NCI-H2107 (cell line): ENCODE measurements around the gene ITGB5.
"Not testable (repeated sequence)": the region's sequence is repeated elsewhere in the genome, so short reads cannot be mapped to it uniquely, and the experiment has no call there.

Experiments used
- DNase-seq: peaks from one replicate; lab custom pipeline; 2025; lab: John Stamatoyannopoulos, UW

Gene ITGB5

DNA sequence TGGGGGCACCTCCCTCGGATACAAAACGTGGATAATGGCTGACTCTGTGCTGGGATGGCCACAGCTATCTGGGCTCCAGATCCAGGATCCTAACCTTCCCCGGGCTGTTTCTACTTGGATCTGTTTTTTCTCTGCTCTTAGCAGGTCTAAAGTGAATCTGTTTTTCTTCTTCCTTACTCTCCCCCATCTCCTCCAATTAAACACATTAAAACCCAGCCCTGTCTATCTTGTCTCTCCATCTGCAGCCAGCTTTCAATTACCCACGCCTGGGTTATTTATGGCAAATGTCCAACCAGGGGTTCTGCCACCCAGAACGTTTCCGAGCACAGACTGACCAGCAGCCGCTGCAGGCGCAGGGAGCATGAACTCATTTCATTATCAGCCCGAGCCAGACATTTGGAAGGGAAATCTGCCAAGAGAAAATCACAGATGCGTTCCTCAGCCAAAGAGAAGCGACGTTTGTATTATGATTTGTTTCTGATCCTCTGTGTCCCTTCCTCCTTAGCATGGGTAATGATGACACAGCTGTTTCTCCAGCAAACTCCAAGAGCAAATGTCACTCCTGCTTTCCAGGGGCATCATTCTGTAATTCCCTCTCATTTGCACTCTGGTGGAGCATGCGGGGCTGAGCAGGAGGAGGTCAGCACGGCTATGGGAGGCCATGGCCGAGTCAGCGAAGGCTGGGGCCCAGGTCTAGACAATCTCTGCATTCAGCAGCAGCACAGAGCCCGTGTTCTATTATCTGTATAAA lies 114.9 kb downstream of the ITGB5 start:
- DNase-seq: no peak

DNA sequence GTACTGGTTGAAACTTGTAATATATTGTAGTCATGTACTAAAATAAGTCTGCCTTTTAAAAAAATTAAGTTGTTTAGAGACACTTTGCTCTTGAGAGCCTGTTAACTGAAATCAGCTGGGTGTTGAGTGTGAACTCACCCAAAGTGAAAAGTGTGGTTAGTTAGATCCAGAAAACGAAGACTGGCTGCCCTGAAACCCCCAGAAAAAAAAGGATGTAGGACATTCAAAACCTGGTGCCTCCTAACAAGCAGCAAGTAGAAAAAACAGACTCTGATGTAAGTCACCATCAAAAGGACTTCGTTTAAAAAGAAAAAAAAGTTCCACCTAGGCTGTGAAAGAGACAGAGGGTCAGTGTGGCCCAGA lies 116.1 kb downstream of the ITGB5 start:
- DNase-seq: no peak

DNA sequence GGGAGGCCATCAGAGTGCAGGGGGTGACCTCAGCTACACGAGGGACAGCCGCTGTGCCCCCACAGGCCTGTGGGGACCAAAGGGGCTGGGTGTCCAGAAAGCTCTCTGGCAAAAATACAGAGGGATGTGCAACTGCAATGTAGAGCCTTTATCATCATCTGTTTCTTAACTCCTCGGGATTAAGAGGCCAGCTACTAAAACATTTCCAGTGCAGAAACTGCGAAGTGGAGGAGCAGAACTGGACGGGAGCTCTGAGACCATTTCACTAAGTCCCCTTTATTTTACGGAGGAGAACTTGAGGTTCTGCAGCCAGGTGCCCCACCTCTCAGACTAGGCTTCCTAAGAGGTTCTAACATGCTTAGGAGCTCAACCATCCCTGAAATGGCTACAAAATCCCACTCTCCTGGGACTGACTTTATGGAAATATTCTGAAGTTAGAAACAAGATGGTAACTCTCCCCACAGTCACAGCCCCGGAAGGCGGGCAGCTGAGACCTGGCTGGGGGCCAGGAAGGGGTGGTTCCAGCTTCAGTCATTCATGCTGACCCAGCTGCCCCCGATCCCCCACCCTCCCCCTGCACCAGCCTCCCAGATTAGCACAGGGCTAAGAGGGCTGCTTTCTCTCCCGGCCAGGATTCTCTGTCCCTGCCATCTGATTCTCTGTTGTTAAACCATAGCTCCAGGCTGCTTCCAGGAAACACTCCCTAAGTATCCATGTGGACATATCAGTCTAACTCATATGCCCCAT lies 116.7 kb downstream of the ITGB5 start:
- DNase-seq: no peak

DNA sequence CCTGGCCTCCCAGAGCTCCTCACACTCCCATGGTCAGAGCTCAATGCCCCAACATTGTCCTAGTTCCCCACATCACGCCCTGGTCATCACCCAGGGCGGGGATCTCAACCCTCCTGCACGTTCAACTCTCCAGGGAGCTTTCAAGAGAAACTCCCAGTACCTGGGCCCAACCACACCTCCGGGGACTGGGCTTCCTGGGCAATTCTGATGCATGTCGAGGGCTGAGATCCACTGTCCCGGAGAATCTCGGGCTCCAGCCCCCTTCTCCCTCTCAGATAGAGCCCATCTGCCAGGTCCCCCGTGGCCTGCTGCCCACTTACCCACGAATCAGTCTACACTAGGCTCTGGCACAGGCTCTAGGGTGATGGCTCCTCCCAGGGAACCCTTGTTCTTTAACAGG lies 117.7 kb downstream of the ITGB5 start:
- no peak for DNase-seq

DNA sequence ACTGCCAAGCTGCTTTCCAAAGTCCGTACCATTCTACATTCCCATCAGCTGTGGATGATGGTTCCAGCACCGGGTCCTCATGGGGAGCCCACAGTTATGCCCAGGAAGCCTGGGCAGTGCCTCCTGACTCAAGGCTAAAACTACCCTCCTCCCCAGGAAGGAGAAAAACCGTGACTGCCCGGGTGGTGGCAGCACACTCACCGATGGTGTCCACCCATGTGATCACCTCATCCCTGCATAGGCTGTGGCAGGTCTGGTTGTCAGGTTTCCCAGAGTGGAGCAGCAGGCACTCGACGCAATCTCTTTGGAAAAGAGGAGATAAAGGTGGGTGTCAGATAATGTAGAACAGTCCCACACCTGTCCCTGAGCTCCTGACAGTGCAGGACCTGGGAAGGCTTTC lies 118.4 kb downstream of the ITGB5 start:
- peak; percentile 41 for DNase-seq

DNA sequence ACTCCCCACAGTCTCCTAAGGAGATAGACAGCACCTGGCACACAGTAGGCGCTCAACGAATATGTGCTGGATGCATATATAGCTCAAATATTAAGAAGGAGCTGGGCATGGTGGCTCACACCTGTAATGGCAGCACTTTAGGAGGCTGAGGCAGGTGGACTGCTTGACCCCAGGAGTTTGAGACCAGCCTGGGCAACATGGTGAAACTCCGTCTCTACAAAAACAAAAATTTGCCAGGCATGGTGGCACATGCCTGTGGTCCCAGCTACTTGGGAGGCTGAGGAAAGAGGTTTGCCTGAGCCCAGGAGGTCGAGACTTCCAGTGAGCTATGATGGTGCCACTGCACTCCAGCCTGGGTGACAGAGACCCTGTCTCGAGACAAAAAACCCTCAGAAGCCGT lies 119.5 kb downstream of the ITGB5 start:
- no peak for DNase-seq

DNA sequence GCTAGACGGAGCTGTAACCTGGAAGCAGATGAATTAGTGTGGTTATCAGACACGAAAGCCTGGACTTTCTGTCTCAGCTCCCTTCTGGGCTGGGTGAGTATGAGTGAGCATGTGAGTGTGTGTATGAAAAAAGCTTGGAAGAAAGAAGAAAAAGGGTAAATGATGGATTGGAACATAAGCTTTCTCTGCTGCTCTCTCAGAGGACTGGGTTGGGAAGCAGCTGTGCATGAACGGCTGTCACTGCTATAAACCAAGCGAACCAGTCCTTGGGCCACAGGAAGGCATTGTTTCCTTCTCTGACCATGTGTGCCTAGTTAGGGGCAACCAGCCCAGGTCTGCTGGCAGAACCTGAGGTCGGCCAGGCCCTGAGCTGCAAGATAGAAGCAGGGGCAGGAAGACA lies 119.9 kb downstream of the ITGB5 start:
- DNase-seq: no peak

DNA sequence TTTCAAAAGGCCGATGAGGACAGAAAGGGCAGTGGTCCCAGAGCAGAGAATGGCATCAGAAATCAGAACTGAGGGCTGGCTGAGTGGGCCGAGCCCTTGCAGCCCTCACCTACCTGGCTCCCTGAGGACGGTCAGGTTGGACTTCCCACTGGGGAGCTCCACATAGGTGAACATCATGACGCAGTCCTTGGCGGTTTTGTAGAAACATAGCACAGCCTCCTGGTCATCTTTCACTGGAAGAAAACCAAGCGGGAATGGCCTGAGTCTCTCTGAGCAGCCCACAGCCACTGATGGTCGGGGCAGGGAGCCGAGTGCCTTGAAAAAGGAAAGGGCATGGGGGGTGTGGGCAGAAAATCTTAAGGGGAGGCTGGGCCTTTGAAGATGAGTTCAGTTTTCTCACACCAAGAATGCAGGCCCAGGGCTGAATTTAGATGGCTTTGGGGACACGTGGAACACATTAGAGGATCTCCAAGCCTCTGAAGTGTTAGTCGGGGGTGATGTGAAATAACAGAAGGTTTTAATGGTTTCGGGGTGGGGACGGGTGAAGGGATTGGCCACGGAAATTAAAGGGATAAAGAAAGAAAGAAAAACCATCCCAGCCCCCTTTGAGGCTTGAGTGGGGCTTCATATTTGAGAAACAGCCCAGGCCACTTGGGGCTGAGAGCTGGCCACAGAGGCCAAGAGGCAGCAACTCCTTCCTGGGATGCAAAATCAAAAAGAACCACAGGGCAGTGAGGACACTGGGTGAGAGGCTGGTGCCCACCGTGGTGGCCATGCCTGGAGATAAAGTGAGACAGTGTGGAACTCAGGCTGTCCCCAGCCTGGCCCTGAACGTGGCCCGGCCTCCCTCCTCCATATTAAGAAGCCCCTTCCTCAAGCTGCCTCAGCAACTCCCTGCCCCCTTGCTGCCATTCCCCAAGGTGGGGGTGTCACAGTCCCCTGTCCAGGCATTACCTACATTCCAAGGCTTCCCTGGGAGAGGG lies 120.8 kb downstream of the ITGB5 start:
- DNase-seq: no peak

DNA sequence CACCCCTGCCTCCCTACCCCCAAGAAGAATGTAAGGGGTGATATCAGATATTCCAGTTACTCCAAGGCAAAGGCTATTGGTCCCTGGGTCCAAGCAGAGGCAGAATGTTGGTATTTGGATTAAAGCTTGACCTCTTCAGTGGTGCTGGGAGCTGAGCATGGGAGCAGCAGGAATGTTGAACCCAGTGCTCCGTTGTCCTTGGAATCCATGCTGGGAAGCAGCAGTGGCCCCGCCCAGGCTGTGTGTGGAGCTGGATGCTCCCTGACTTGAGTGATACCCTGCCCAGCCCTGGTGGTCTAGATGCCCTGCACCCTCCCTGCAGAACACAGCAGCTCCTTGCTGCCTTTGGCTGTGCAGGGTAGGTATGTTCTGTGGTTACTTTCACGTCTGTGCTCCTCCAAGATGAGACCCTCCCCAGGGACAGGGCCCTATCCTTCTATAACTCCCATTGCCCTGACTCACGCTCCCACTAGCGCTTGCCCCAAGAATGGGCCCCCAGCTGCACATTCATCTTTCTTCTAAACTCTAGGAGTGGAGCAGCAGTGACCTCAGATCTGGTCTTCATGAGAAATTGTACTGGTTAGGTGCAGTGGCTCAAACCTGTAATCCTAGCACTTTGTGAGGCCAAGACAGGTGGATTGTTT lies 121.8 kb downstream of the ITGB5 start:
- no peak for DNase-seq

DNA sequence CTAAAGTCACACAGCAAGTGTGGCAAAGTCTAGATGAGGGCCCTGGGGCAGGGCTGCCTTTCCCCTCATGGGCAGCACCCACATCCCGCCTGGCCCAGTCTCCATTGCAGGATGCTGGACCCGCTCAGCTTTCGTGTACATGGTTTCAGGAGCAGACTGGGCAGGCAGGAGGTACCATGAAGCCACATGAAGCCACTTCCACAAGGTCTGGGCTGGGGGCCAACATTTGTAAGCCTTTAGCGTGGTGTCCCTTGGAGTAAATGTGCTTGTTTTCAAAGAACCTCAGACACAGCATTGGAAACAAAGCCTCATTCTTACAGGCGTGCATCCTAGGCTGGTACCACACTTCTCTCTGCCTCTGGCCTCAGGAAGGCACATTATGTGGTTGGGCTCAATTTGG lies 122.4 kb downstream of the ITGB5 start:
- DNase-seq: no peak

DNA sequence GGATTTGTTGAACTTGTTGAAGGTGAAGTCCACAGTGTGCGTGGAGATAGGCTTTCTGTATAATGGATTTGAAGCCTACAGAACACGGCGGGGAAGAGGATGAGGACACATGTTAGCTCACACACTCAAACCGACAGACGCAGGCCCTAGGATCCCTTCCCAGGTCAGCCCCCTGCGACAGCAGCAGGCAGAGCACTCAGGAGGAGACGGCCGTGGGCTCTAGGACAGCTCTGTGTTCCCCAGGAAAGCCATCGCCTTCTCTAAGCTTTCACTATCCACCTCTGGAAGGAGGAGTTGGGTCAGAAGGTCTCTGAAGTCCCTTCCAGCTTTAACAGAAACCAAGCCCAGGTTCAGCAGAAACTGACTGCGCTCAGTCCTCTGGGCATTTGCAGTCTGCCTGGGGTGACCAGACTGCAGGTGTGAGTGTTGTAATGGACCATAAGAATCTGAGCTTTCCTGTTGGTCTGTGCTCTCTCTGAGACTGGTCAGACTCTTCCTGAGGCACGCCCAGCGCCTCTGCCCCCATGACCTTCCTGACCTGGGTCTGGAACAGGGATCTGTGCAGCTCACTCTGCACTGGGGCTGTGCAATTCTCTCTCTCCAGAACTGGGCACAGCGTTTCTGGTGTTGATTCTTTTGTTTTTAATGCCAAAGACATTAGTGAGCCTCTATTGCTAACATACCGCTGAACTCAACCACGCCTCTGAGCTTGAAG lies 123.4 kb downstream of the ITGB5 start:
- no peak for DNase-seq

DNA sequence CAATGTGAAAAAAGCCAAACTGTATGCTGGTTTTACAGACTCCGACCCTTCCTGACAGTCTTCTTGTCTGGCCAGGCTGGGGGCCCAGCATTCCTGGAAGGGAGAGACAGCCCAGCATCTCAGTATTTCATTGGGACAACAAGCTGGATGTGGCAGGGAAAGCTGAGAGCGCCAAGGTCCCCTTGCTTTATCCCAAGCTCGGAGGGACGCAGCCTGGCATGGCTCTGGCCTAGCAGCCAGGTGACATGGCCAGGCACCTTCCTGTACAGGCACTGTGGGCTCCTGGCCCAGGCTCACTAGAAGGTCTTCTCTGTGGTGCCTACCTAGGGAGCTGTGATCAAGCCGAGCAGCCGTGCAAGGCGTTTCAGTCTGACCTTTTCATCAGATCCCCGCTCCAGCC lies 124.0 kb downstream of the ITGB5 start:
- no peak for DNase-seq

DNA sequence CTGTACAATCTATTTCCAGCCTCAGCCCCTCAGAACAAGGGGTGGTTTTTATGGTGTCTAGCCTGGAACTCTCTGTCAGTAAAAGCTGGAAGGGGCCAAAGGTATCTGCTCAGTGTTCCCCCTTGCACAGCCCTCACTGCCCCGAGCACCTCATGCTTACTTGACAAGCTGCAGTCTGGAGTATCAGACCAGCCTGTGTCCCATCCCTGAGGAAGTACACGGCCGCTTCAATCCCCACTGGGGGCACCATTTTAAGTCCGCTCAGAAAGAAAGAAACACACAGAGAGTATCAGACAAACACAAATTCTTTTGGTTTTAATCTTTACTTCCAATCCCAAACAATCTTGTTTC lies 124.5 kb downstream of the ITGB5 start:
- no peak for DNase-seq

DNA sequence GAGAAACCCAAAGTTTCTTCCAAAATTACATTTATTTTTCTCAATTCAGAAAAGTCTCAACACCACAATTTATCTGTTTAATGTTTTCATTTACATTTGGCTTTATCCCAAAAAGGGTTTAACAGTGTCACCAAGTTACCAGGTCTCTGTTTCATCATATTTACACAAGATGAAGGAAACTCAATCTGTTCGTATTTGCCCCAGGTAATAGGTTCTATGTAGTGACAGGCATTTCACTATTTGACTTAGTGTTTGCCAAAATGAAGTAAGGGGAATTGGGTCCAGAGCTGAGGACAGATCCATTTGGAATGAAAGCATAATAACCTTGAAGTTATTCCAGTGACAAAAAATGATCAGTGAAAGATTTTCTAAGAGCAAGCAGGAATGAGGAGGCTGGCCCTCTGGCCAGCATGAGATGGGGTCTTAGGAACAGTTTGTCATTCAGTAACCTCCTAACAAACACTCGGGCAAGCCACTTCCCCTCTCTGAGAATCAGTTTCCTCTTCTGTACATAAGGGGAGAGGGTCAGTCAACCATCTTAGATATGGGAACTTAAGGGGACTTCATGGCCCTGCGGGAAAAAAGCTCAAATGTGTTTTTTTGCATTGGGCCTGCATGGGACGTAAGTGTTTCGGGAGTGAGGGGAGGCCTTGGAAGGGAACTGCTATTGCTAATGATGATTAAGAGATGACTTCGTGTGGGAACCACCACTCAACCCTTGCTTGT lies 125.1 kb downstream of the ITGB5 start:
- DNase-seq: no peak

DNA sequence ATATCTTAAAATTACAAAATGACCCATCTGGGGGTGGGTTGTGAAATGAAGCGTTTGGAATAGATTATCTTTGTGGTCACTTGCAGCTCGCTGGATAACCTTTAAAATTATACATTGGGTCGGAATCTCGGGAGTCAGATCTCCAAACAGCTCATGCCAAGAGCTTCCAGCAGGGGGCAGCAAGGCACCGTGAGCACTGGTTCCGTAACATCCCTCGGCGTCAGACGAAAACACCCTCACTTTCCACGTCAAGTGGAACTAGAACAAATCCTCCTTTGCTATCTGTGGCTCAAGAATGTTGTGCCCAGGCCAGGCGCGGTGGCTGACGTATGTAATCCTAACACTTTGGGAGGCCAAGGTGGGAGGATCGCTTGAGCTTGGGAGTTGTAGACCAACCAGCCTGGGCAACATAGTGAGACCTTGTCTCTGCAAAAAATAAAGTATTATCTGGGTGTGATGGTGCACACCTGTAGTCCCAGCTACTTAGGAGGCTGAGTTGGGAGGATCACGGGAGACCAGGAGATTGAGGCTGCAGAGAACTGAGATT lies 125.8 kb downstream of the ITGB5 start:
- DNase-seq: peak; percentile 79

DNA sequence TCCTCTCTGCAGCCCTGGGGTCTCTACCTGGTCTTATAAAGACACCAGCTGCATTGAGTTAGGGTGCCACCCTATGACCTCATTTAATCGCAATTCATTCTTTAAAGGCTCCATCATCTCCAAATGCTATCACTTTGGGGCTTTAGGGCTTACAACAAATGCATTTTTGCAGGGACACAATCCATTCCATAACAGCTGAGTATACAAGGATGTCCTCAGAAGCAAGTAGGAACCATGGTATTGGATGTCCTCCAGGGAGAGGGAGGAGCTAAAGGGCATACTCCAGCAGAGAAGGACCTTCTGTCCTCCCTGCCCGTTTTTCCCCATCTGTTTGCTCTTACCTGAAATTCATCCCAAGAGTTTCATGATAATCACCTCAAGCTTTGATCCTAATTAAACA lies 126.6 kb downstream of the ITGB5 start:
- DNase-seq: no peak

DNA sequence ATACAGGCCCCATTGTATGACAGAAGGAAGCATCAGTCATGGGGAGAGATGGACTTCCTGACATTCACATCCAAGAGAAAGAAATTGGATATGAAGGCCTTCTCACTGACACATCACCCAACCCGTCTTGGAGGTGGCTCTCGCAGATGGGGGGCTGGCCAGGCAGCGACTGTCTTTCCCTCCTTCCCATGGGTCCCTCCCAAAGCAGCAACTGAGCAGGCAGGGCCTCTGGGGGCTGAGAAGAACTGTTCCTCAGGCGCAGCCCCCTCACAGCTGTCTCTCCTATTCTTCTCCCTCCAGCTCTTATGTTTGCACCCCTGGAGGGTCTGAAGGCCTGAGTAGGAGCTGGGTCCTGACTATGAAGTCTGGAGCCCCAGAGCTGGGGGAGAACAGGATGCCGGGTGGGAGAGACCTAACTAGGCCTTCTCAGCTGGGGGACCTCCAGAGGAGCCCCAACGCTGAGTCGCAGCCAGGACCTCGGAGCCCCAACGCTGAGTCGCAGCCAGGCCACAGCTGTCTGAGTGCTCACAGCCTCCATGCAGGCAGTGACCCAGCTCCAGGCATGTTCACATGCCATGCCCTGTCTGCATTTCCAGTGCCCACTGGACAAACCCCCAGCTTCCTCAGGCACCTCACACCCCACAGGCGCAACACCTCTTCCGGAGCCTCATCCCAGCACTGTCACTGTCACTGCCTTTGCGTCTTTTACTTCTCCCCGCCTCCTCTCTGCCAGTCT lies 127.3 kb downstream of the ITGB5 start:
- DNase-seq: no peak

DNA sequence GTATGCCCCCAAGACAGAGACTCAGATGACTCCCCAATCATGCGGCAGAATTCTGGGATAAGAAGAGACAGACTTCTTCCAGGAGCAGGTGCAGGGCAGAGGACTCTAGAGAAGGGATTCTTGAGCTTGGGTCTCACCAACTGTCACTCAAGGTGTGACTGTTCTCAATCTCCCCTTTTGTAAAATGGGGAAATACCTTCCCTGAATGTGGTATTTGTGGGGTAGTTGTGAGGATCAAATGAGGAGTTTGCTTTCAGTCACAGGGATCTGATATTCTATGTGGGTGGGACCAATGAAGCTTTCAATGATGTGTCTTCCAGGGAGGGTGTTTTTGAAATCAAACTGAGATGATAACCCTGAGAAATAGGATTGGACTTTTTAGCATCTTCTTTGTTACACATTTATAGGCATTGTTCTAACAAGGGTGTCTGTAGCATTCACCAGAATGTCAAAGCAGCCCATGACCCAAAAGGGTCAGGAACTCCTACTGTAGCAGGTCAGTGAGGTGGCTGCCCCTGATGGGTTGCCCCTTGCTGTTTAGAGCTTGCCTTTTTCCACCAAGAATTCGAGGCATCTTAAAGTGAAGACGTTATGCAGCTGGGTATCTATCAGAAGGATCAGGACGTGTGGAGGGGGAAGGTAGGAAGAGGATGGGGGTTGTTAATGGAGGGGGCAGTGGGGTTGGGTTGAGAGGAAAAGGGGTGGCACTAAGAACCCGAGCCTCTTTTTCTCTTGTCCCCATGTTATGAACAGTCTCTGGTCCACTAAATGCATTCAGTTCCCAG lies 128.1 kb downstream of the ITGB5 start:
- DNase-seq: no peak

DNA sequence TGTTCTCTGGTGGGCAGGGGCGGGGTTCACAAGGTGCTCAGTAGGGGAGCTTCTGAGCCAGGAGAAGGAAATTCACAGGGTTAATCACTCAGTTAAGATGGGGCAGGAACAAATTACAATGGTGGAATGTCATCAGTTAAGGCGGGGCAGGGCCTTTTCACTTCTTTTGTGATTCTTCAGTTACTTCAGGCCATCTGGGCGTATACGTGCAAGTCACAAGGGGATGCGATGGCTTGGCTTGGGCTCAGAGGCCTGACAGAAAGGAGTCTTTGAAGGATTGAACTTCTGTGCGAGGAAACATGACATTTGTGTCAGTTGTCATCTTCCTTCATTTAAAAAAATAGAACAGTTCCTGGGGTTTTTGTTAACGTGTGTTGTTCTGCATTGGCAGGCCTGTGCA lies 129.2 kb downstream of the ITGB5 start:
- not testable (repeated sequence) for DNase-seq
